Activated T-helper 2 cell treated with anti-CD3 and anti-CD28 coated beads, Interferon-gamma antibody, Interleukin-2, Interleukin-4, amounts not matched to agents 10 μg/mL and 5 μg/mL and 100 μg/mL, durations not matched to agents 14 hours and 24 hours and 36 hours (primary cell): Measurements from ENCODE around the gene STK32C. TPM values are rescaled to one million over a fixed set of nuclear protein-coding genes. Genes with fewer than 3 reads are reported as not detected.

ENCODE experiments used
- DNase-seq: peaks from one replicate; pipeline ENCODE4 v3.0.0; 2021; ENCODE audit warnings: low spot score
- H3K27ac Mint-ChIP-seq: one replicate; pipeline ENCODE4 v1.8.0; 2021; ENCODE audit warnings: mixed read lengths
- H3K27me3 Mint-ChIP-seq: one replicate; pipeline ENCODE4 v1.8.0; 2021; ENCODE audit warnings: low read depth, mixed read lengths
- H3K36me3 Mint-ChIP-seq: one replicate; pipeline ENCODE4 v1.8.0; 2021; ENCODE audit warnings: low read depth, mixed read lengths
- H3K4me1 Mint-ChIP-seq: one replicate; pipeline ENCODE4 v1.8.0; 2021; ENCODE audit warnings: low read depth, mixed read lengths
- H3K4me3 Mint-ChIP-seq: one replicate; pipeline ENCODE4 v1.8.0; 2021; ENCODE audit warnings: low read depth, mild to moderate bottlenecking, moderate library complexity, mixed read lengths
- H3K9me3 Mint-ChIP-seq: one replicate; pipeline ENCODE4 v1.8.0; 2021; ENCODE audit warnings: mixed read lengths
- intact Hi-C: fragments of 100-400 bp; cut with micrococcal nuclease; formaldehyde crosslinking; loops from one replicate; pipeline ENCODE4 v1.15.1; 2023
- total RNA-seq: library from RNA; stranded (reverse); gene quantifications from 2 replicates; pipeline ENCODE4 v1.2.3, GENCODE V29; 2022

STK32C gene
- total RNA-seq, 1 donor from 2014 or later: 17.3 TPM

GRCh38 chr10:132204078-132204780 lies 103.5 kb downstream of the STK32C start:
- intact Hi-C loops: no loop called here
- Mint-ChIP-seq H3K4me1 (no peaks in the 10 kb centered on the region), H3K27me3 (no peaks in the 10 kb centered on the region), H3K27ac (no peak overlapping the region), H3K36me3 (no peaks in the 10 kb centered on the region), H3K4me3 (no peak overlapping the region), H3K9me3 (no peaks in the 10 kb centered on the region)
- DNase-seq: no peak

GRCh38 chr10:132203256-132204077 lies 104.3 kb downstream of the STK32C start:
- H3K27me3 Mint-ChIP-seq: no peaks in the 10 kb centered on the region
- H3K4me1 Mint-ChIP-seq: no peaks in the 10 kb centered on the region
- H3K4me3 Mint-ChIP-seq: no peak overlapping the region
- no peaks in the 10 kb centered on the region for H3K9me3 Mint-ChIP-seq
- DNase-seq: no peak
- no peak overlapping the region for H3K27ac Mint-ChIP-seq
- no peaks in the 10 kb centered on the region for H3K36me3 Mint-ChIP-seq
- intact Hi-C loops: no loop called here

GRCh38 chr10:132202070-132202970 lies 105.4 kb downstream of the STK32C start:
- no peaks in the 10 kb centered on the region for H3K27me3 Mint-ChIP-seq
- no peak for DNase-seq
- no peaks in the 10 kb centered on the region for H3K36me3 Mint-ChIP-seq
- H3K4me3 Mint-ChIP-seq: no peak overlapping the region
- no peaks in the 10 kb centered on the region for H3K9me3 Mint-ChIP-seq
- H3K4me1 Mint-ChIP-seq: no peaks in the 10 kb centered on the region
- intact Hi-C loops: no loop called here
- H3K27ac Mint-ChIP-seq: no peak overlapping the region

GRCh38 chr10:132201111-132201969 lies 106.4 kb downstream of the STK32C start:
- no peaks in the 10 kb centered on the region for H3K36me3 Mint-ChIP-seq
- intact Hi-C loops: no loop called here
- H3K9me3 Mint-ChIP-seq: no peaks in the 10 kb centered on the region
- no peaks in the 10 kb centered on the region for H3K4me1 Mint-ChIP-seq
- H3K27ac Mint-ChIP-seq: no peak overlapping the region
- no peak overlapping the region for H3K4me3 Mint-ChIP-seq
- no peak for DNase-seq
- no peaks in the 10 kb centered on the region for H3K27me3 Mint-ChIP-seq

- Mint-ChIP-seq H3K9me3 (no peaks in the 10 kb centered on the region), H3K27me3 (no peaks in the 10 kb centered on the region), H3K36me3 (no peaks in the 10 kb centered on the region), H3K27ac (no peak overlapping the region), H3K4me3 (no peak overlapping the region), H3K4me1 (no peaks in the 10 kb centered on the region)
- no peak for DNase-seq
- intact Hi-C loops: no loop called here
Observed at GRCh38 chr10:132200344-132201110, 107.2 kb downstream of the STK32C start.

GRCh38 chr10:132199854-132200311 lies 107.9 kb downstream of the STK32C start:
- no peaks in the 10 kb centered on the region for H3K9me3 Mint-ChIP-seq
- H3K36me3 Mint-ChIP-seq: no peaks in the 10 kb centered on the region
- no peak overlapping the region for H3K27ac Mint-ChIP-seq
- no peaks in the 10 kb centered on the region for H3K4me1 Mint-ChIP-seq
- H3K27me3 Mint-ChIP-seq: no peaks in the 10 kb centered on the region
- no peak for DNase-seq
- H3K4me3 Mint-ChIP-seq: no peak overlapping the region
- intact Hi-C loops: no loop called here

GRCh38 chr10:132199268-132199853 lies 108.4 kb downstream of the STK32C start:
- no peak for DNase-seq
- no peaks in the 10 kb centered on the region for H3K9me3 Mint-ChIP-seq
- H3K4me3 Mint-ChIP-seq: no peak overlapping the region
- H3K27me3 Mint-ChIP-seq: no peaks in the 10 kb centered on the region
- intact Hi-C loops: no loop called here
- no peaks in the 10 kb centered on the region for H3K4me1 Mint-ChIP-seq
- no peaks in the 10 kb centered on the region for H3K36me3 Mint-ChIP-seq
- H3K27ac Mint-ChIP-seq: no peak overlapping the region

GRCh38 chr10:132198381-132199181 lies 109.2 kb downstream of the STK32C start:
- no peaks in the 10 kb centered on the region for H3K9me3 Mint-ChIP-seq
- DNase-seq: no peak
- H3K27me3 Mint-ChIP-seq: no peaks in the 10 kb centered on the region
- no peaks in the 10 kb centered on the region for H3K36me3 Mint-ChIP-seq
- intact Hi-C loops: no loop called here
- H3K27ac Mint-ChIP-seq: no peak overlapping the region
- H3K4me3 Mint-ChIP-seq: no peak overlapping the region
- H3K4me1 Mint-ChIP-seq: no peaks in the 10 kb centered on the region

GRCh38 chr10:132198068-132198370 lies 109.7 kb downstream of the STK32C start:
- Mint-ChIP-seq H3K27me3 (no peaks in the 10 kb centered on the region), H3K36me3 (no peaks in the 10 kb centered on the region), H3K27ac (no peak overlapping the region), H3K9me3 (no peaks in the 10 kb centered on the region), H3K4me3 (no peak overlapping the region), H3K4me1 (no peaks in the 10 kb centered on the region)
- intact Hi-C loops: no loop called here
- DNase-seq: no peak

- Mint-ChIP-seq H3K4me3 (no peak overlapping the region), H3K27me3 (no peaks in the 10 kb centered on the region), H3K4me1 (no peaks in the 10 kb centered on the region), H3K27ac (no peak overlapping the region), H3K36me3 (no peaks in the 10 kb centered on the region), H3K9me3 (no peaks in the 10 kb centered on the region)
- intact Hi-C loops: no loop called here
- no peak for DNase-seq
Observed at GRCh38 chr10:132197271-132198067, 110.3 kb downstream of the STK32C start.
